ENCODE measurements around the gene MGAT3. TPM values are rescaled to one million over a fixed set of nuclear protein-coding genes. Genes with fewer than 3 reads are reported as not detected.

Gene MGAT3
- total and polyA plus RNA-seq, 9 of the 15 experiments (the other 6 are each of a cell fraction or from before 2014, with no cell fraction given) = 0.10 to 11.5 (median 4.6) TPM

DNA sequence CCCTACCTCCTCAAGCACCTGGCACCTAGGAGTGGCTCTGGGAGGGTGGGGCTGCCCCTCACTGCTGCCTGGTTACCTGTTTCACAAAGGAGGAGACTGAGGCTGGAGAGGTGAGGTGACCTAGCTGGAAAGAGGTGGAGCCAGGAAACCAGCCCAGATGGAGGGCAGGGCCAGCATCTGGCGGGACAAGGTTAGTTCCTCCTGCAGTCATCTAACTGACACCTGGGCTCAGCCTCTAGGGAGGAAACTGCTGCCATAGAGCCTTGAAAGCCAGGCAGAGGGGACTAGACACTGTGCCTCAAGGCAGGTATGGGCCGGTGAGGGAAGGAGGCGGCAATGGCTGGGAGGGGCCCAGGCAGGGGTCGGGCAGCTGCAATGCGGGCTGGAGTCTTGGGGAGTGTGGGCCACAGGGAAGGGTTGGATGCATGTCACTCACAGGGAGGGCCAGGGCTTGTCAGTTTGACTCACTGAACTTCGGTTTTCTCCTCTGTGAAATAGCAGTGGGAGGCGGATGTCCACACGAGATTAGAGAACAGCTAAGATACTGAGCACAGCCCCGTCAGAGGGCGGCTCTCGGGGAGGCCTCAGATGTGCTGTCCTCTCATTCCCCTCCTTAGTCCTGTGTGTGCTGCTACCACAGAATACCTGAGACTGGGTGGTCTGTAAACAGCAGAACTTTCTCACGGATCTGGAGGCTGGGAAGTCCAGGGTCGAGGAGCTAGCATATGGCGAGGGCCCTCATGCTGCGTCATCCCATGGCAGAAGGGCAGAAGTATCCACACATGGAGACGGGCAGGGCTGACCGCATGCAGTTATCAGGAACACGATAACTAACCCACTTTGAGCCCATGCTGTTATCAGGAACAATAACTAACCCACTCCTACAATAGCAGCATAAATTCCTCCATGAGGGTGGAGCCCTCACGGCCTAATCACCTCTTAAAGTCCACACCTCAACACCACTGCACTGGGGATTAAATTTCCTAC is 16.1 kb downstream of the MGAT3 start (continued):
- TF ChIP-seq, protein P1, sequence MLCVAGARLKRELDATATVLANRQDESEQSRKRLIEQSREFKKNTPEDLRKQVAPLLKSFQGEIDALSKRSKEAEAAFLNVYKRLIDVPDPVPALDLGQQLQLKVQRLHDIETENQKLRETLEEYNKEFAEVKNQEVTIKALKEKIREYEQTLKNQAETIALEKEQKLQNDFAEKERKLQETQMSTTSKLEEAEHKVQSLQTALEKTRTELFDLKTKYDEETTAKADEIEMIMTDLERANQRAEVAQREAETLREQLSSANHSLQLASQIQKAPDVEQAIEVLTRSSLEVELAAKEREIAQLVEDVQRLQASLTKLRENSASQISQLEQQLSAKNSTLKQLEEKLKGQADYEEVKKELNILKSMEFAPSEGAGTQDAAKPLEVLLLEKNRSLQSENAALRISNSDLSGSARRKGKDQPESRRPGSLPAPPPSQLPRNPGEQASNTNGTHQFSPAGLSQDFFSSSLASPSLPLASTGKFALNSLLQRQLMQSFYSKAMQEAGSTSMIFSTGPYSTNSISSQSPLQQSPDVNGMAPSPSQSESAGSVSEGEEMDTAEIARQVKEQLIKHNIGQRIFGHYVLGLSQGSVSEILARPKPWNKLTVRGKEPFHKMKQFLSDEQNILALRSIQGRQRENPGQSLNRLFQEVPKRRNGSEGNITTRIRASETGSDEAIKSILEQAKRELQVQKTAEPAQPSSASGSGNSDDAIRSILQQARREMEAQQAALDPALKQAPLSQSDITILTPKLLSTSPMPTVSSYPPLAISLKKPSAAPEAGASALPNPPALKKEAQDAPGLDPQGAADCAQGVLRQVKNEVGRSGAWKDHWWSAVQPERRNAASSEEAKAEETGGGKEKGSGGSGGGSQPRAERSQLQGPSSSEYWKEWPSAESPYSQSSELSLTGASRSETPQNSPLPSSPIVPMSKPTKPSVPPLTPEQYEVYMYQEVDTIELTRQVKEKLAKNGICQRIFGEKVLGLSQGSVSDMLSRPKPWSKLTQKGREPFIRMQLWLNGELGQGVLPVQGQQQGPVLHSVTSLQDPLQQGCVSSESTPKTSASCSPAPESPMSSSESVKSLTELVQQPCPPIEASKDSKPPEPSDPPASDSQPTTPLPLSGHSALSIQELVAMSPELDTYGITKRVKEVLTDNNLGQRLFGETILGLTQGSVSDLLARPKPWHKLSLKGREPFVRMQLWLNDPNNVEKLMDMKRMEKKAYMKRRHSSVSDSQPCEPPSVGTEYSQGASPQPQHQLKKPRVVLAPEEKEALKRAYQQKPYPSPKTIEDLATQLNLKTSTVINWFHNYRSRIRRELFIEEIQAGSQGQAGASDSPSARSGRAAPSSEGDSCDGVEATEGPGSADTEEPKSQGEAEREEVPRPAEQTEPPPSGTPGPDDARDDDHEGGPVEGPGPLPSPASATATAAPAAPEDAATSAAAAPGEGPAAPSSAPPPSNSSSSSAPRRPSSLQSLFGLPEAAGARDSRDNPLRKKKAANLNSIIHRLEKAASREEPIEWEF (CRISPR knock-in tag; IDR thresholded peaks at IDR 0.05) = no peak
- TF ChIP-seq, protein P2, sequence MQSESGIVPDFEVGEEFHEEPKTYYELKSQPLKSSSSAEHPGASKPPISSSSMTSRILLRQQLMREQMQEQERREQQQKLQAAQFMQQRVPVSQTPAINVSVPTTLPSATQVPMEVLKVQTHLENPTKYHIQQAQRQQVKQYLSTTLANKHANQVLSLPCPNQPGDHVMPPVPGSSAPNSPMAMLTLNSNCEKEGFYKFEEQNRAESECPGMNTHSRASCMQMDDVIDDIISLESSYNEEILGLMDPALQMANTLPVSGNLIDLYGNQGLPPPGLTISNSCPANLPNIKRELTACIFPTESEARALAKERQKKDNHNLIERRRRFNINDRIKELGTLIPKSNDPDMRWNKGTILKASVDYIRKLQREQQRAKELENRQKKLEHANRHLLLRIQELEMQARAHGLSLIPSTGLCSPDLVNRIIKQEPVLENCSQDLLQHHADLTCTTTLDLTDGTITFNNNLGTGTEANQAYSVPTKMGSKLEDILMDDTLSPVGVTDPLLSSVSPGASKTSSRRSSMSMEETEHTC (IDR thresholded peaks at IDR 0.05) = no peak
- 0 out of 2 replicates have a peak, but pooled peaks have one; percentile 42 for TF ChIP-seq MIER1 (IDR thresholded peaks at IDR 0.05; ENCODE audit: low read depth)
- TF ChIP-seq, protein P3, sequence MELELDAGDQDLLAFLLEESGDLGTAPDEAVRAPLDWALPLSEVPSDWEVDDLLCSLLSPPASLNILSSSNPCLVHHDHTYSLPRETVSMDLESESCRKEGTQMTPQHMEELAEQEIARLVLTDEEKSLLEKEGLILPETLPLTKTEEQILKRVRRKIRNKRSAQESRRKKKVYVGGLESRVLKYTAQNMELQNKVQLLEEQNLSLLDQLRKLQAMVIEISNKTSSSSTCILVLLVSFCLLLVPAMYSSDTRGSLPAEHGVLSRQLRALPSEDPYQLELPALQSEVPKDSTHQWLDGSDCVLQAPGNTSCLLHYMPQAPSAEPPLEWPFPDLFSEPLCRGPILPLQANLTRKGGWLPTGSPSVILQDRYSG (tag; conservative IDR thresholded peaks at IDR 0.05; ENCODE audit: low read depth) = 0 out of 2 replicates have a peak, but pooled peaks have one; percentile 20
- TF ChIP-seq, protein P4, sequence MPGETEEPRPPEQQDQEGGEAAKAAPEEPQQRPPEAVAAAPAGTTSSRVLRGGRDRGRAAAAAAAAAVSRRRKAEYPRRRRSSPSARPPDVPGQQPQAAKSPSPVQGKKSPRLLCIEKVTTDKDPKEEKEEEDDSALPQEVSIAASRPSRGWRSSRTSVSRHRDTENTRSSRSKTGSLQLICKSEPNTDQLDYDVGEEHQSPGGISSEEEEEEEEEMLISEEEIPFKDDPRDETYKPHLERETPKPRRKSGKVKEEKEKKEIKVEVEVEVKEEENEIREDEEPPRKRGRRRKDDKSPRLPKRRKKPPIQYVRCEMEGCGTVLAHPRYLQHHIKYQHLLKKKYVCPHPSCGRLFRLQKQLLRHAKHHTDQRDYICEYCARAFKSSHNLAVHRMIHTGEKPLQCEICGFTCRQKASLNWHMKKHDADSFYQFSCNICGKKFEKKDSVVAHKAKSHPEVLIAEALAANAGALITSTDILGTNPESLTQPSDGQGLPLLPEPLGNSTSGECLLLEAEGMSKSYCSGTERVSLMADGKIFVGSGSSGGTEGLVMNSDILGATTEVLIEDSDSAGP (CRISPR knock-in tag; IDR thresholded peaks at IDR 0.05) = no peak
- TF ChIP-seq SRF (CRISPR knock-in tag; IDR thresholded peaks at IDR 0.05) = no peak
- 0 out of 4 replicates have a peak, but pooled peaks of 1 of the 2 experiments have one; percentile 22 for TF ChIP-seq TRIM24 (IDR thresholded peaks at IDR 0.05)
- TF ChIP-seq MEIS2 (IDR thresholded peaks at IDR 0.05; ENCODE audit: partially characterized antibody) = peak; percentile 87
- 0 out of 4 replicates have a peak, but pooled peaks of 1 of the 2 experiments have one; percentile 8 for TF ChIP-seq RAD21 (CRISPR knock-in tag; conservative IDR thresholded peaks at IDR 0.05 in 1 of 2, IDR thresholded peaks at IDR 0.05 in 1 of 2)
- TF ChIP-seq MAZ (CRISPR knock-in tag; conservative IDR thresholded peaks at IDR 0.05 in 1 of 2, IDR thresholded peaks at IDR 0.05 in 1 of 2) = 0 out of 4 replicates have a peak, but pooled peaks have one; percentile 18 to 41
- no peak for TF ChIP-seq ZFP1 (CRISPR knock-in tag; IDR thresholded peaks at IDR 0.05)
- TF ChIP-seq KDM5B (IDR thresholded peaks at IDR 0.05; ENCODE audit: insufficient replicate concordance, low read depth, low read length) = peak; percentile 34
- no peak; the same call in 1 of the 2 replicates for TF ChIP-seq HSF4 (CRISPR knock-in tag; IDR thresholded peaks at IDR 0.05; ENCODE audit: borderline replicate concordance)
- peak; percentile 33; the same call in 1 of the 2 replicates for TF ChIP-seq MAFF (IDR thresholded peaks at IDR 0.05; ENCODE audit: low read length)
- no peak for TF ChIP-seq CHD4 (IDR thresholded peaks at IDR 0.05; ENCODE audit: insufficient read depth, insufficient replicate concordance, low read depth, low read length, poor library complexity, severe bottlenecking)
